Cardiac fibroblast (primary cell): ENCODE data around the gene APH1B.

Source experiments
- DNase-seq, 2 donors: peaks; one replicate each; pipeline versions ENCODE4 v3.0.0 to v3.0.0-alpha.2; 2010; ENCODE audit warnings: low read depth in 2 of 2
- H3K4me3 ChIP-seq, 2 donors: replicated peaks in 1 of 2; 1 replicate in 1 of 2; 2 replicates in 1 of 2; pipeline ENCODE4 v1.5.1; 2011; ENCODE audit warnings: low read depth in 2 of 2, low read length in 2 of 2, mild to moderate bottlenecking in 2 of 2, moderate library complexity in 1 of 2
- TF ChIP-seq, protein P1 (sequence below): IDR thresholded peaks from one replicate; pipeline ENCODE4 v1.5.1; 2011; ENCODE audit warnings: low read depth, mild to moderate bottlenecking, low read length, inconsistent platforms

Gene APH1B

DNA sequence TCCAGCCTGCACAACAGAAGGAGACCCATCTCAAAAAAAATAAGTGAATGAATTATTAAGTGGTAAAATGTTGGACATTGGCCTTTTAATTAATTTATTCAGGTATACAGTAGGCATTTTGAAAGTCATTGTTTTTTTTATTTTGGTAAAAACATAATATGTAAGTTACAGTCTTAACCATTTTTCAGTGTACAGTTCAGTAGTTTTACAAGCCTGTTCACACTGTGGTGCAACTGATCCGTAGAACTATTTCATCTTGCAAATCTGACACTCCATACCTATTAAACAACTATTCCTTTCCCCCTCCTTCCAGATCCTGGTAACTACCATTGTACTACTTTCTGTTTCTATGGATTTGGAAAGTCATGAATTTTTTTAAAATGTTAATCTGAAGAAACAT lies 36.1 kb upstream of the APH1B start:
- no peak overlapping the region for H3K4me3 ChIP-seq
- no peak for DNase-seq
- TF ChIP-seq, protein P1, sequence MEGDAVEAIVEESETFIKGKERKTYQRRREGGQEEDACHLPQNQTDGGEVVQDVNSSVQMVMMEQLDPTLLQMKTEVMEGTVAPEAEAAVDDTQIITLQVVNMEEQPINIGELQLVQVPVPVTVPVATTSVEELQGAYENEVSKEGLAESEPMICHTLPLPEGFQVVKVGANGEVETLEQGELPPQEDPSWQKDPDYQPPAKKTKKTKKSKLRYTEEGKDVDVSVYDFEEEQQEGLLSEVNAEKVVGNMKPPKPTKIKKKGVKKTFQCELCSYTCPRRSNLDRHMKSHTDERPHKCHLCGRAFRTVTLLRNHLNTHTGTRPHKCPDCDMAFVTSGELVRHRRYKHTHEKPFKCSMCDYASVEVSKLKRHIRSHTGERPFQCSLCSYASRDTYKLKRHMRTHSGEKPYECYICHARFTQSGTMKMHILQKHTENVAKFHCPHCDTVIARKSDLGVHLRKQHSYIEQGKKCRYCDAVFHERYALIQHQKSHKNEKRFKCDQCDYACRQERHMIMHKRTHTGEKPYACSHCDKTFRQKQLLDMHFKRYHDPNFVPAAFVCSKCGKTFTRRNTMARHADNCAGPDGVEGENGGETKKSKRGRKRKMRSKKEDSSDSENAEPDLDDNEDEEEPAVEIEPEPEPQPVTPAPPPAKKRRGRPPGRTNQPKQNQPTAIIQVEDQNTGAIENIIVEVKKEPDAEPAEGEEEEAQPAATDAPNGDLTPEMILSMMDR, result no peak

DNA sequence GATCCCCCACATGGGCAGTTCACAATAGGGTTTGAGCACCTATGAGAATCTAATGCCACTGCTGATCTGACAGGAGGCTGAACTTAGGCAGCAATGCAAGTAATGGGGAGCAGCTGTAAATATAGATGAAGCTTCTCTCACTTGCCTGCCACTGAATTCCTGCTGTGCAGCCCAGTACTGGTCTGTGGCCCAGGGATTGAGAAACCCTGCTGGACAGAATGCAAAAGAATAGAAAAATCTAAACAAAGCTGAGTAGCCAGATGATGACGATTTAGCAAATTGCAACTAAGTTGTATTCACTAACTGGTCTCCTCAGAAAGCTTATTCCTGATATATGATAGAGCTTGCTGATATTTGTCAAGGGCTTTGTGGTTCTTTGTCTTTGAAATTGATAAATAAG lies 34.3 kb upstream of the APH1B start:
- no peak overlapping the region for H3K4me3 ChIP-seq
- TF ChIP-seq, protein P1, result no peak
- DNase-seq, result peak; percentile 66 to 73

DNA sequence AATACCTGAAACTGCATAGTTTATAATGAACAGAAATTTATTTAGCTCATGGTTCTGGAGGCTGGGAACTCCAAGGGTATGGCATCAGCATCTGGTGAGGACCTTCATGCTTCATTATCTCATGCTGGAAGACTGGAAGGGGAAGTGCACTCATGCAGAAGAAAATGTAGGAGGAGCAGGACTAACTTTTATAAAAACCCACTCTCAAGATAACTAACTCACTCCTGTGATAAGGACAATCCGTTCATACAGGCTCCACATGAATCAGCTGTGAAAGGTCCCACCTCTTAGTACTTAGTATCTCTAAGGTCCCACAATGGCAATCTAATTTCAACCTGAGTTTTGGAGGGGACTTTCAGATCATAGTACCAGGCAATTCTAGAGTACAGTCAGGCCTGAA lies 33.6 kb upstream of the APH1B start:
- TF ChIP-seq, protein P1, result no peak
- H3K4me3 ChIP-seq, result no peak overlapping the region
- no peak for DNase-seq

GRCh38 chr15:63244399-63244798 lies 33.0 kb upstream of the APH1B start:
- no peak overlapping the region for H3K4me3 ChIP-seq
- TF ChIP-seq, protein P1, result no peak
- peak; percentile 62 to 86 for DNase-seq

DNA sequence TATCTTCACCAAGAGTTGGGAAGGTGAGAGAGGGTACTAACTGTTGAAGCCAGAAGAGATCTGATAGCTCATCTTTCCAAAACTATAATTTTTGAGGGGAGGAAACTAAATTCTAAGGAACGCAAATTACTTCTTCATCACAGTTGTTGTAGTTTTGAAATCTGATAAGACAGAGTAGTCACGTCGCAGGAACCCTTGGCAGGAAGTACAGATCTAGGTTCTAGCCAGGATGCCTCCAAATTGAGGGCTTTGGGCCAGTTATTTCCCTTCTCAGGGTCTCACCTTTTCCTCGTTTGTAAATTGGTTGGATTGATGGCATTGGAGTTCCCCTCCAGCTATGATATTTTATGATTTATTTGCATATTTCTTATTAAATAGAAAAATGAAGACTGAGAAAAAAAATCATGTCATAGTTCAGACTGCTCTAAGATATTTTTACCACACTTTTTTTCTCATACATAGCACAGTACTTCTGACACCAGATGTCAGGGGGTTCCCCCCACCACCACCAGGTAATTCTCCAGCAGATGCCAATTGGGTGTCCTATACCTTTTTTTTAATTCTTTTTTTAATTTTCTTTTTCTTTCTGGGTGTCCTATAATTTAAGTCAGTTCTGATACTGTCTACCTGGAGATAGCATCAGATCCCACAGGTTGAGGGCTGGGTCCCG lies 32.3 kb upstream of the APH1B start:
- no peak overlapping the region for H3K4me3 ChIP-seq
- DNase-seq, result peak; percentile 49 to 52
- TF ChIP-seq, protein P1, result no peak

GRCh38 chr15:63246691-63247469 lies 30.5 kb upstream of the APH1B start:
- TF ChIP-seq, protein P1, result no peak
- no peak overlapping the region for H3K4me3 ChIP-seq
- peak; percentile 85 to 95 for DNase-seq
